ENCODE results near the gene FBXO28. TPM values are rescaled to one million over a fixed set of nuclear protein-coding genes. Genes with fewer than 3 reads are reported as not detected.

FBXO28 gene
- total and polyA plus RNA-seq, 10 of the 15 experiments (the other 5 are each of a cell fraction or from before 2014, with no cell fraction given), result 4.3 to 23.2 (median 18.4) TPM

DNA sequence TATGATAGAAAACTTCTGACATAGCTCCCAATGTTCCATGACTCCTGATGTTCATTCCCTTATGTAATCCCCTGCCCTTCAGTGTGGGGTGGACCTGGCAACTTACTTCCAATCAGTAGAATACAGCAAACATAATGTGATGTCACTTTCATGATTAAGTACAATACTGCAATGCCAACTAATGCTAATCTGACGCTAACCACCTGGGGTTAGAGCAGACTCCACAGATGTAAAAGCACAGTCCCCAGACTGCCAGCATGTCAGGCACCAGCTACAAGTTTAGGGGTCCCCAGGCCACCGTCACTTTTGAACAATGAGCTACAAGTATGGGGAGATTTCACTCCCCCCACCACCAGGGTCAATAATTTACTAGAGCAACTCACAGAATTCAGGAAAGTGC is 32.3 kb upstream of the FBXO28 start (continued):
- TF ChIP-seq, protein P1, sequence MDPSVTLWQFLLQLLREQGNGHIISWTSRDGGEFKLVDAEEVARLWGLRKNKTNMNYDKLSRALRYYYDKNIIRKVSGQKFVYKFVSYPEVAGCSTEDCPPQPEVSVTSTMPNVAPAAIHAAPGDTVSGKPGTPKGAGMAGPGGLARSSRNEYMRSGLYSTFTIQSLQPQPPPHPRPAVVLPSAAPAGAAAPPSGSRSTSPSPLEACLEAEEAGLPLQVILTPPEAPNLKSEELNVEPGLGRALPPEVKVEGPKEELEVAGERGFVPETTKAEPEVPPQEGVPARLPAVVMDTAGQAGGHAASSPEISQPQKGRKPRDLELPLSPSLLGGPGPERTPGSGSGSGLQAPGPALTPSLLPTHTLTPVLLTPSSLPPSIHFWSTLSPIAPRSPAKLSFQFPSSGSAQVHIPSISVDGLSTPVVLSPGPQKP (IDR thresholded peaks at IDR 0.05; ENCODE audit: low read depth, low read length), result no peak
- TF ChIP-seq ZSCAN29 (IDR thresholded peaks at IDR 0.05) (no peak), SMAD1 (IDR thresholded peaks at IDR 0.05; ENCODE audit: low read depth, partially characterized antibody) (no peak), ATF3 (IDR thresholded peaks at IDR 0.05; ENCODE audit: borderline replicate concordance, extremely low read depth, low read depth, low read length) (no peak)

DNA sequence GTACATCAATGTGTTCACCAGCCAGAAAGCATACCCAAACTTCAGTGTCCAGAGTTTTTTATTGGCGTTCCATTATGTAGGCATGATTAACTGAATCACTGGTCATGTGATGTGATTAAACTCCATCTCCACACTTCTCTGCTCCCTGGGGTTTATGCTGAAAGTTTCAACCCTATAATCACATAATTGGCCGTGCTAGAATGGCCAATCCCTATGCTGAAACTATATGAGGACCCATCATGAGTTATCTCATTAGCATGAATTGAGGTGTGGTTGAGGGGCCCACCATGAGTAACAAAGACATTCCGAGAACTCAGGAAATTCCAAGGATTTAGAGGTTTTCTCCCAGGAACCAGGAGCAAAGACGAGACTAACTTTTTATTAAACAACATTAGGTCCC is 31.8 kb upstream of the FBXO28 start:
- Histone ChIP-seq H3K9me3 (replicated peaks; ENCODE audit: control insufficient read depth, insufficient read depth, low read length) (no peaks in the 10 kb centered on the region), H3K36me3 (ENCODE audit: control insufficient read depth in 2 of 2, insufficient read depth in 2 of 2, low read length in 1 of 2) (no peaks in the 10 kb centered on the region), H3K27ac (ENCODE audit: control insufficient read depth, insufficient read depth) (no peak overlapping the region), H3K4me1 (ENCODE audit: control insufficient read depth, insufficient read depth, low read length) (no peaks in the 10 kb centered on the region), H3K9ac (ENCODE audit: control insufficient read depth, insufficient read depth, low read length) (no peak overlapping the region), H3K79me2 (ENCODE audit: control insufficient read depth, insufficient read depth, low read length) (no peaks in the 10 kb centered on the region), H2AFZ (ENCODE audit: control insufficient read depth, low read depth, low read length) (no peak overlapping the region), H3K27me3 (replicated peaks in 1 of 2; ENCODE audit: control insufficient read depth in 2 of 2, insufficient read depth in 2 of 2, low read length in 1 of 2) (no peaks in the 10 kb centered on the region; a peak in 2 of 4 replicates), H4K20me1 (ENCODE audit: control insufficient read depth, insufficient read depth) (no peaks in the 10 kb centered on the region), H3K4me2 (ENCODE audit: control insufficient read depth, insufficient read depth) (no peak overlapping the region), H3K4me3 (no peak overlapping the region)
- intact Hi-C loops (cut with micrococcal nuclease; ENCODE audit: unreplicated experiment) (no loop called here), in situ Hi-C loops (cut with MboI) (no loop called here)
- ChIA-PET CTCF (no interaction called here), POLR2A (no interaction called here), RAD21 (ENCODE audit: unreplicated experiment) (no interaction called here), SMC1A (ENCODE audit: uncharacterized antibody, unreplicated experiment) (no interaction called here)
- TF ChIP-seq SIN3A (IDR thresholded peaks at IDR 0.05; ENCODE audit: low read depth, low read length), result no peak
- TF ChIP-seq IRF4 (IDR thresholded peaks at IDR 0.05; ENCODE audit: low read depth, low read length), result no peak
- no peak for TF ChIP-seq PML (IDR thresholded peaks at IDR 0.05; ENCODE audit: low read length)
- TF ChIP-seq LARP7 (IDR thresholded peaks at IDR 0.05), result no peak
- no peak for TF ChIP-seq EGR1 (IDR thresholded peaks at IDR 0.05; ENCODE audit: borderline replicate concordance in 1 of 2, low read depth in 2 of 2, low read length in 2 of 2)
- TF ChIP-seq TCF7 (IDR thresholded peaks at IDR 0.05; ENCODE audit: borderline replicate concordance), result no peak
- BruUV-seq (replicated peaks), result no TSS peak
- ATAC-seq, result no peak
- no peak for DNase-seq (ENCODE audit: low read depth, low spot score)
- WGBS (ENCODE audit: insufficient coverage, insufficient replicate concordance, low lambda C conversion rate, missing lambda C conversion rate), result 10% methylated on average over 4 of the region's 4 CpGs
- FAIRE-seq, result no peak
